ENCODE data around the gene CLCF1.
A peak's percentile ranks its signal among the peaks of the same experiment; 100 is the strongest.

Gene CLCF1

DNA sequence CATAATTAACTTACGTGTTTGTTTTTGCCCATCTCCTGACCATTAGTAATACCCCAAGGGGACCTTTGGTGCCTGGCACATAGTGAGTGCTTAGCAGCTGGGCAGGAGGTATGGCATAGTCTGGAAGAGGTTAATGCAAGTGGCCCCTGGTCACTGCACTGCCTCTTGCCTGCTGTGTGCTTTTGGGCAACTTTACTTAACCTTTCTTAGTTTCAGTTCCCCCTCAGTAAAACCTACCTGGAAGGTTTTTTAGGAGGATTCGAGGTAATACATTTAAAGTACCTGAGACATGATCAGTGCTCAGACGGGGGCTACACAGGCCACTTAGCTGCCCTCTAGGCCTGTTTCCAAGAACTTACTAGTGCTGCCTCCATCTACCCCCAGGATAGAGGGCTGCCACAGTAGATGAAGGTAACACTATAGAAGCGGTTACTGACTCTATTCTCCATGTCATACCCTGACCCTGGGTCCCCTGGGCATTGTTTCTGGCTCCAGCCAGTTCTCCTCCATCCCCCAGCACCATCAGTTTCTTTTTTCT is 23.4 kb downstream of the CLCF1 start:
- H3K4me3 ChIP-seq (ENCODE audit: control insufficient read depth, low read depth, low read length), result no peak overlapping the region
- TF ChIP-seq, protein P1, sequence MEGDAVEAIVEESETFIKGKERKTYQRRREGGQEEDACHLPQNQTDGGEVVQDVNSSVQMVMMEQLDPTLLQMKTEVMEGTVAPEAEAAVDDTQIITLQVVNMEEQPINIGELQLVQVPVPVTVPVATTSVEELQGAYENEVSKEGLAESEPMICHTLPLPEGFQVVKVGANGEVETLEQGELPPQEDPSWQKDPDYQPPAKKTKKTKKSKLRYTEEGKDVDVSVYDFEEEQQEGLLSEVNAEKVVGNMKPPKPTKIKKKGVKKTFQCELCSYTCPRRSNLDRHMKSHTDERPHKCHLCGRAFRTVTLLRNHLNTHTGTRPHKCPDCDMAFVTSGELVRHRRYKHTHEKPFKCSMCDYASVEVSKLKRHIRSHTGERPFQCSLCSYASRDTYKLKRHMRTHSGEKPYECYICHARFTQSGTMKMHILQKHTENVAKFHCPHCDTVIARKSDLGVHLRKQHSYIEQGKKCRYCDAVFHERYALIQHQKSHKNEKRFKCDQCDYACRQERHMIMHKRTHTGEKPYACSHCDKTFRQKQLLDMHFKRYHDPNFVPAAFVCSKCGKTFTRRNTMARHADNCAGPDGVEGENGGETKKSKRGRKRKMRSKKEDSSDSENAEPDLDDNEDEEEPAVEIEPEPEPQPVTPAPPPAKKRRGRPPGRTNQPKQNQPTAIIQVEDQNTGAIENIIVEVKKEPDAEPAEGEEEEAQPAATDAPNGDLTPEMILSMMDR (conservative IDR thresholded peaks at IDR 0.05; ENCODE audit: control insufficient read depth, insufficient read depth, low read depth, low read length), result no peak
- DNase-seq (ENCODE audit: low read depth), result no peak

DNA sequence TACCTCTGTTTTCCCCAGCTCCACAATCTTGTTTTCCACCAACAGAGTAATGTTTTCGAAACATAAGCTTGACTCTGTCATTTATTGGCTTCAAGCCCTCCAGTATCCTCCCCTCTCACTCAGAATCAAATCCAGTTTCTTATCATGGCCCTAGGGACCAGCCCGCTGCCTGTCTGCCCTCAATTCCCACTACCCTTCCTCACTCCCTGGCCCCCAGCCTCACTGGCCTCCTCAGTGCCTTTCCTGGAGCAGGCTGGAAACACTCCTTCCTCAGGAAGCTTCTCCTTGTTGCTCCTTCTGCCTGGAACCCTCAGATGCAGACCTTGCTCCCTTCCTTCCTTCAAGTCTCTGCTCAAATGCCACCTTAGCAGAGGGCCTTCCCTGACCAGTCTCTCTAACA is 23.9 kb downstream of the CLCF1 start:
- TF ChIP-seq, protein P1 (conservative IDR thresholded peaks at IDR 0.05; ENCODE audit: control insufficient read depth, insufficient read depth, low read depth, low read length), result no peak
- no peak overlapping the region for H3K4me3 ChIP-seq (ENCODE audit: control insufficient read depth, low read depth, low read length)
- DNase-seq (ENCODE audit: low read depth), result no peak

DNA sequence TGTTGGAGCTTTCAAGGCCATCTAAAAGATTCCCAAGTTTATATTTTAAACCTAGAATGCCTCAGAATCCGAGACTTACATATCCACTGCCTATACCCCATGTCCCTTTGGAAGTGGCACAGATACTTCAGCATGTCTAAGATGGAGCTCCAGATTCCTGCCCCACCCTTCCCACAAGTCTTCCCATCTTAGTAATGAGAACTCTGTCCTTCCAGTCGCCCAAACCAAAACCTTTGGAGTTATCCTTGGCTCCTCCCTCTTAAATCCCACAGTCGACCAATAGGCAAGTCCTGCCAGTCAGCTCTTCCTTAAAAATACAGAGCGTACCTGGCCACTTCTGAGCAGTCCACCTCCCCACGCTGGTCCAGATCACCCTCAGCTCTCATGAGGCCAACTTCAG is 24.4 kb downstream of the CLCF1 start:
- DNase-seq (ENCODE audit: low read depth), result no peak
- H3K4me3 ChIP-seq (ENCODE audit: control insufficient read depth, low read depth, low read length), result no peak overlapping the region
- TF ChIP-seq, protein P1 (conservative IDR thresholded peaks at IDR 0.05; ENCODE audit: control insufficient read depth, insufficient read depth, low read depth, low read length), result no peak

DNA sequence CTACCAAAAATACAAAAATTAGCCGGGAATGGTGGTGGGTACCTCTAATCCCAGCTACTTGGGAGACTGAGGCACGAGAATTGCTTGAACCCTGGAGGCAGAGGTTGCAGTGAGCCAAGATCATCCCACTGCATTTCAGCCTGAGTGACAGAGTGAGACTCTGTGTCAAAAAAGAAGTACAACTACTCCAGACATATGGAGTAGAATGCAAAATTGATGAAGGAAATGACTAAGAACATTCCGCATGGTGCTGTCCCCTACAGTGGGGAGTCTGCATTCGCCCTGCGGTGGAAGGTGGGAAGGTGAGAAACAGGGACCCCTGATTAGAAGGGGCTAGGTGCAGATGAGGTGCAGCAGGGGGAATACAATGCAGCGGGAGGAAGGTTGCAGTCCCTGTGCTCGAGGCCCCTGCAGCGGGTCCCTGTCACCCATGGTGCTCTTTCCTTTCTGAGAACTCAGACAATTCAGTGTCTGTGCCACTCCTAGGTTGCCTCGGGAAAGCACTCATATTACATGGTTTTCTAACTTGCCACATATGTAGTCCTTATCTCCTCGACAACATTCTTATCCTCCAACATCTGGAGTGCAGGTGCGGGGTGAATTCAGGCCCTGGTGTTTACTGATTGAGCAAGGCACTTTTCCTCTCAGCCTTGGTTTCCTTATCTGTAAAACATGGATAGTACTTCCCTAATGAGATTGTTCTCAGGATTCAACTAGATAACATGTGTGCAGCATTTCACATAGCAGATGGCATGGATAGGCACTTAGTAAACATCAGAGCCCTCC is 25.2 kb downstream of the CLCF1 start:
- DNase-seq (ENCODE audit: low read depth), result peak; percentile 61
- TF ChIP-seq, protein P1 (conservative IDR thresholded peaks at IDR 0.05; ENCODE audit: control insufficient read depth, insufficient read depth, low read depth, low read length), result no peak
- no peak overlapping the region for H3K4me3 ChIP-seq (ENCODE audit: control insufficient read depth, low read depth, low read length)

DNA sequence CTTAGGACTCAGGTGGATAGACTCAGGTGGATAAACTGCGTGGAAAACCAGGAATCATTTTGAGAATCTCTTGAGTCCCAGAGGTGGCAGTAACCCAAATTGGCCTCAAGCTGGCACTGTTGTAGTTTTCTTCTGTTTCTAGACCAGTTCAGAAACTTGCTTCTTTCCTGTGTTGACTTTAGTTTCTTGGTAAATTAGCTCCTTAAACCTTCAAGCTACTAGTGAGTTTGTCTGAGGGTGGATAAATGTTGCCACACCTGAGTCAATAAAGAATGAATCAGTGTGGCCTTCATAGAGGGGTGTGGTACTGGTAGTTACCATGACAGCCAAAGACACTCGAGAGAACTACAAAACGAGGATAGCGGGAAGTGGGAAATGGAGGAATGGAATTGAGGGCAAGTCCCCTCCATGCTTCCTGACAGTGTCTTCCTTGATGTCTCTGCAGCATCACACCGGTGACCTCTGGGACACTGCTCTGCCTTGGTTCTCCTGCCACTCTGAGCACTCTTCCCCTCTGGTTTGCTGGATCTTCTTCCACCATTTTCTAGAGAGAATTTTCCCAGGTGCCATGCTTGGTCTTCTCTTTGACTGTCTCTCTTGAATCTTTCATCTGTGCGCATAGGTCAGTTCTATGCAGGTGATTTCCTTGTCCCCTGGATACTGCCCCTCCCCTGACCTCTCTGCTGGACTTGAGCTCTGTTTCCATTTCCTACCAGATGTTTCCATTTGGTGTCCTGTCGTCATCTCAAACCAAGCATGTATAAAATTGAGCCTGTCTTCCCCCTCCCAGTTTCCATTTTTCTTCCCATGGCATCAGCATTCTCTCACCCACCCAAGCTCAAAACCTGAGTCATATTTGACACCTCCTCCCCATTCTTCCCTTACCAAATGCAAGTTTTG is 27.2 kb downstream of the CLCF1 start:
- peak; percentile 85 for DNase-seq (ENCODE audit: low read depth)
- TF ChIP-seq, protein P1 (conservative IDR thresholded peaks at IDR 0.05; ENCODE audit: control insufficient read depth, insufficient read depth, low read depth, low read length), result peak; percentile 91
- no peak overlapping the region for H3K4me3 ChIP-seq (ENCODE audit: control insufficient read depth, low read depth, low read length)

DNA sequence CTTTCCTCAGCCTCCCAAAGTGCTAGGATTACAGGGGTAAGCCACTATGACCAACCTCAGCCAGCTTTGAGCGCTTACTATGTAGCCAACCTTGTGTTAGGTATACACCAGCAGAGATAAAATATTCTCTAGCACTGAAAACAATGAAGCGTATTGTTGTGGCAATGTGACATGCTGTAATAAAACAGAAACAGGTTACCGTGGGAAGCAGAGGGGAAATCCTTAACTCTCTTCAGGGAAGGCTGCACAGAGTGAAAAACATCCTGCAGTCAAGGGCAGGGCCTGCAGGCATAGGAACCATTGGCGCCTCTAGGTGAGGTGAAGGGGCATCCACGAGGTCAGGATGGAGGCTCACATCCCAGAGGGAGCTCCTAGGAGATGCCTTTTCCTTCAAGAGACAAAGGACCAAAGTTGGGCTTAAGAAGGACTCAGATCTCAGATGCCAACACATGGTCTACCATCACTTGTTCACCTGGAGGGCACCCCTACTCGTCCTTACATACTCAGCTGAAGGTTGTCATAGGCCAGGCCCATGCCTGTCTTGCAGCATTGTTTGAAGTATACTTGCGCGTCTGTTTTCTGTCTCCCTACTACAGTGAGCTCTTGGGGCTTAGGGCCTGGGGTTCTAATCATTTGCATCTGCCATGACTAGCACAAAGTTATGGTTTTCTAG is 28.0 kb downstream of the CLCF1 start:
- DNase-seq (ENCODE audit: low read depth), result no peak
- TF ChIP-seq, protein P1 (conservative IDR thresholded peaks at IDR 0.05; ENCODE audit: control insufficient read depth, insufficient read depth, low read depth, low read length), result no peak
- no peak overlapping the region for H3K4me3 ChIP-seq (ENCODE audit: control insufficient read depth, low read depth, low read length)

Measured in fibroblast of mammary gland (primary cell).